GM12874 (cell line): ENCODE measurements around the gene SPRY2.

Experiments
- CTCF ChIP-seq: IDR thresholded peaks from 2 replicates; pipeline ENCODE4 v1.5.1; 2011; ENCODE audit warnings: low read depth, mild to moderate bottlenecking, control low read depth, low read length, moderate library complexity; ENCODE audit not compliant: insufficient read depth

SPRY2 gene

GRCh38 chr13:80341101-80341755, at the start of gene SPRY2:
TSS of gene SPRY2 (minus strand) at chr13:80341126. CDS start at chr13:80337705, 3,421 bp downstream.
- TF ChIP-seq CTCF: 0 out of 2 replicates have a peak, but pooled peaks have one; percentile 3

GRCh38 chr13:80390338-80390737, 49.4 kb upstream of the SPRY2 start:
- no peak for TF ChIP-seq CTCF

GRCh38 chr13:80389073-80390038, 48.4 kb upstream of the SPRY2 start:
- TF ChIP-seq CTCF: no peak

- no peak for TF ChIP-seq CTCF
Observed at GRCh38 chr13:80388506-80388905, 47.6 kb upstream of the SPRY2 start.

- TF ChIP-seq CTCF: no peak
Observed at GRCh38 chr13:80386592-80386991, 45.7 kb upstream of the SPRY2 start.

GRCh38 chr13:80386002-80386401, 45.1 kb upstream of the SPRY2 start:
- no peak for TF ChIP-seq CTCF

- no peak for TF ChIP-seq CTCF
Observed at GRCh38 chr13:80382576-80382975, 41.6 kb upstream of the SPRY2 start.
